ENCODE measurements around the gene INO80C.

INO80C gene

GRCh38 chr18:35513181-35513936 lies 15.6 kb upstream of the INO80C start:
- peak; percentile 67 for DNase-seq (ENCODE audit: low spot score)

- DNase-seq (ENCODE audit: low spot score) = no peak
Measured at GRCh38 chr18:35512761-35513160, 15.0 kb upstream of the INO80C start.

- DNase-seq (ENCODE audit: low spot score) = no peak
Measured at GRCh38 chr18:35511833-35512232, 14.1 kb upstream of the INO80C start.

- DNase-seq (ENCODE audit: low spot score) = no peak
Measured at GRCh38 chr18:35511428-35511827, 13.7 kb upstream of the INO80C start.

GRCh38 chr18:35510076-35510651 lies 12.4 kb upstream of the INO80C start:
- DNase-seq (ENCODE audit: low spot score) = no peak

GRCh38 chr18:35508746-35509338 lies 11.1 kb upstream of the INO80C start:
- DNase-seq (ENCODE audit: low spot score) = no peak

GRCh38 chr18:35508030-35508429 lies 10.3 kb upstream of the INO80C start:
- DNase-seq (ENCODE audit: low spot score) = no peak

- DNase-seq (ENCODE audit: low spot score) = no peak
Measured at GRCh38 chr18:35507623-35508022, 9.9 kb upstream of the INO80C start.

- DNase-seq (ENCODE audit: low spot score) = no peak
Measured at GRCh38 chr18:35507192-35507591, 9.4 kb upstream of the INO80C start.

GRCh38 chr18:35506024-35506712 lies 8.4 kb upstream of the INO80C start:
- DNase-seq (ENCODE audit: low spot score) = no peak

GRCh38 chr18:35504996-35505395 lies 7.2 kb upstream of the INO80C start:
- no peak for DNase-seq (ENCODE audit: low spot score)

GRCh38 chr18:35502052-35502451 lies 4.3 kb upstream of the INO80C start:
- no peak for DNase-seq (ENCODE audit: low spot score)

GRCh38 chr18:35501369-35501768 lies 3.6 kb upstream of the INO80C start:
- DNase-seq (ENCODE audit: low spot score) = no peak

- no peak for DNase-seq (ENCODE audit: low spot score)
Measured at GRCh38 chr18:35500113-35500512, 2.4 kb upstream of the INO80C start.

GRCh38 chr18:35497027-35497369 lies 762 bp downstream of the INO80C start:
- DNase-seq (ENCODE audit: low spot score) = peak; percentile 33

GRCh38 chr18:35495536-35496314 lies 2.0 kb downstream of the INO80C start:
- no peak for DNase-seq (ENCODE audit: low spot score)

GRCh38 chr18:35494251-35495220 lies 3.2 kb downstream of the INO80C start:
- DNase-seq (ENCODE audit: low spot score) = no peak

- DNase-seq (ENCODE audit: low spot score) = no peak
Measured at GRCh38 chr18:35491700-35492077, 6.1 kb downstream of the INO80C start.

- no peak for DNase-seq (ENCODE audit: low spot score)
Measured at GRCh38 chr18:35490894-35491699, 6.7 kb downstream of the INO80C start.

- DNase-seq (ENCODE audit: low spot score) = no peak
Measured at GRCh38 chr18:35489913-35490490, 7.8 kb downstream of the INO80C start.
